Esophagus squamous epithelium (tissue), 4 donors: ENCODE results near the gene CARS1.

Source experiments
- CTCF ChIP-seq, 6 experiments: fragments of 450-650 bp in 4 of 6; fragments of 200-600 bp in 2 of 6; sonication (generic) in 2 of 6; IDR thresholded peaks; one replicate each; pipeline ENCODE4 v1.5.1; 2016 to 2019; ENCODE audit warnings: antibody characterized with exemption in 6 of 6, mild to moderate bottlenecking in 4 of 6, moderate library complexity in 4 of 6
- POLR2A ChIP-seq, 4 donors: fragments of 450-650 bp; IDR thresholded peaks; one replicate each; pipeline ENCODE4 v1.6.1; 2017; ENCODE audit warnings: antibody characterized with exemption in 4 of 4, mild to moderate bottlenecking in 4 of 4, moderate library complexity in 3 of 4

- no peak for TF ChIP-seq POLR2A (IDR thresholded peaks at IDR 0.05)
- TF ChIP-seq CTCF (IDR thresholded peaks at IDR 0.05) = no peak
Observed at GRCh38 chr11:2987881-2988861, 69.1 kb downstream of the CARS1 start.
